Liver (tissue), 9 donors: ENCODE results near the gene HTR6. TPM values are rescaled to one million over a fixed set of nuclear protein-coding genes. Genes with fewer than 3 reads are reported as not detected.

ENCODE experiments used
- DNase-seq: peaks from one replicate; pipeline ENCODE4 v3.0.0-alpha.2; 2017; ENCODE audit warnings: low spot score
- H3K27ac ChIP-seq, 2 donors: one replicate each; pipeline ENCODE4 v1.7.0; 2013; ENCODE audit warnings: inconsistent platforms in 2 of 2, low read length in 2 of 2, control low read depth in 1 of 2, low read depth in 1 of 2, mild to moderate bottlenecking in 1 of 2
- H3K27me3 ChIP-seq, 4 donors: one replicate each; pipeline versions ENCODE4 v1.6.1 to v1.7.0; 2013; ENCODE audit warnings: low read length in 3 of 4, inconsistent platforms in 1 of 4, mild to moderate bottlenecking in 1 of 4, moderate library complexity in 1 of 4; ENCODE audit not compliant: control insufficient read depth in 4 of 4, insufficient read depth in 4 of 4
- H3K36me3 ChIP-seq, 4 donors: one replicate each; pipeline versions ENCODE4 v1.6.1 to v1.7.0; 2013; ENCODE audit warnings: low read length in 3 of 4, mild to moderate bottlenecking in 3 of 4, low read depth in 1 of 4, moderate library complexity in 1 of 4; ENCODE audit not compliant: control insufficient read depth in 4 of 4, insufficient read depth in 3 of 4
- H3K4me1 ChIP-seq, 4 donors: one replicate each; pipeline versions ENCODE4 v1.6.1 to v1.7.0; 2013; ENCODE audit warnings: low read length in 3 of 4, mild to moderate bottlenecking in 3 of 4, moderate library complexity in 1 of 4; ENCODE audit not compliant: control insufficient read depth in 4 of 4, insufficient read depth in 4 of 4
- H3K4me3 ChIP-seq, 3 donors: one replicate each; pipeline versions ENCODE4 v1.6.1 to v1.7.0; 2013; ENCODE audit warnings: low read length in 3 of 3, control low read depth in 1 of 3, low read depth in 1 of 3, mild to moderate bottlenecking in 1 of 3
- H3K9ac ChIP-seq, 2 donors: one replicate each; pipeline ENCODE4 v1.7.0; 2013; ENCODE audit warnings: low read length in 2 of 2, mild to moderate bottlenecking in 2 of 2, moderate library complexity in 2 of 2, control low read depth in 1 of 2, low read depth in 1 of 2
- H3K9me3 ChIP-seq, 4 donors: one replicate each; pipeline versions ENCODE4 v1.6.1 to v1.7.0; 2013; ENCODE audit warnings: low read length in 3 of 4; ENCODE audit not compliant: control insufficient read depth in 4 of 4
- EGR1 ChIP-seq, 2 donors: IDR thresholded peaks; 2 replicates each; pipeline ENCODE4 v1.6.1; 2016 to 2018; ENCODE audit warnings: antibody characterized with exemption in 2 of 2, low read depth in 2 of 2
- FOXA1 ChIP-seq: IDR thresholded peaks from 2 replicates; pipeline ENCODE4 v1.6.1; 2016; ENCODE audit warnings: antibody characterized with exemption
- FOXA2 ChIP-seq: IDR thresholded peaks from 2 replicates; pipeline ENCODE4 v1.6.1; 2016; ENCODE audit warnings: antibody characterized with exemption
- GABPA ChIP-seq, 2 donors: IDR thresholded peaks in 1 of 2; conservative IDR thresholded peaks in 1 of 2; 2 replicates each; pipeline ENCODE4 v1.6.1; 2016; ENCODE audit warnings: antibody characterized with exemption in 2 of 2, mild to moderate bottlenecking in 1 of 2, moderate library complexity in 1 of 2
- HNF4A ChIP-seq, 2 donors: conservative IDR thresholded peaks; 2 replicates each; pipeline ENCODE4 v1.6.1; 2016; ENCODE audit warnings: antibody characterized with exemption in 2 of 2, mild to moderate bottlenecking in 2 of 2
- HNF4G ChIP-seq: IDR thresholded peaks from 2 replicates; pipeline ENCODE4 v1.6.1; 2016; ENCODE audit warnings: antibody characterized with exemption
- JUND ChIP-seq, 2 donors: IDR thresholded peaks; 2 replicates each; pipeline ENCODE4 v1.6.1; 2016; ENCODE audit warnings: antibody characterized with exemption in 2 of 2
- NR2F2 ChIP-seq: IDR thresholded peaks from 2 replicates; pipeline ENCODE4 v1.6.1; 2016; ENCODE audit warnings: antibody characterized with exemption
- RAD21 ChIP-seq, 2 donors: IDR thresholded peaks; 2 replicates each; pipeline ENCODE4 v1.6.1; 2016; ENCODE audit warnings: antibody characterized with exemption in 2 of 2, mild to moderate bottlenecking in 2 of 2
- REST ChIP-seq: IDR thresholded peaks from 2 replicates; pipeline ENCODE4 v1.6.1; 2016; ENCODE audit warnings: antibody characterized with exemption, mild to moderate bottlenecking
- RXRA ChIP-seq, 2 donors: IDR thresholded peaks; 2 replicates each; pipeline ENCODE4 v1.6.1; 2017 to 2018; ENCODE audit warnings: antibody characterized with exemption in 2 of 2, mild to moderate bottlenecking in 1 of 2
- SP1 ChIP-seq: IDR thresholded peaks from 2 replicates; pipeline ENCODE4 v1.6.1; 2018; ENCODE audit warnings: antibody characterized with exemption, mild to moderate bottlenecking
- TAF1 ChIP-seq: conservative IDR thresholded peaks from 2 replicates; pipeline ENCODE4 v1.6.1; 2016; ENCODE audit warnings: antibody characterized with exemption, mild to moderate bottlenecking
- YY1 ChIP-seq: IDR thresholded peaks from 2 replicates; pipeline ENCODE4 v1.6.1; 2016; ENCODE audit warnings: antibody characterized with exemption, mild to moderate bottlenecking
- ZBTB33 ChIP-seq: IDR thresholded peaks from 2 replicates; pipeline ENCODE4 v1.6.1; 2016; ENCODE audit warnings: antibody characterized with exemption
- WGBS: extraction: QIAGEN DNeasy Blood & Tissue Kit; methylation state at CpG from one replicate; pipeline ENCODE4 v1.1.7; 2013; 5-methylcytosine and 5-hydroxymethylcytosine counted together
- polyA plus RNA-seq, 2 donors: library from polyadenylated mRNA; stranded (reverse) in 1 of 2; unstranded in 1 of 2; fragments of 200-250 nt in 1 of 2; fragments of >200 nt in 1 of 2; fragmentation: Nextera tagmentation in 1 of 2; extraction: Ambion mirVana in 1 of 2; gene quantifications; one replicate each; pipeline versions ENCODE4 v1.2.1 to v1.2.3, GENCODE V29; 2013 to 2015
- total RNA-seq, 2 donors: library from RNA; depleted of rRNA; stranded (reverse); fragments of >200 nt; gene quantifications; one replicate each; pipeline ENCODE4 v1.2.3, GENCODE V29; 2014
- TF ChIP-seq, protein P1 (sequence below): IDR thresholded peaks from 2 replicates; pipeline ENCODE4 v1.6.1; 2016; ENCODE audit warnings: antibody characterized with exemption
- donor health status: healthy.
- donor health status: healthy.
- donor health status: healthy.
- donor health status: healthy.
- donor health status: healthy.

Gene HTR6
- total and polyA plus RNA-seq, 4 donors = not detected

GRCh38 chr1:19630720-19631395 lies 33.8 kb upstream of the HTR6 start:
- TF ChIP-seq YY1 = no peak
- TF ChIP-seq GABPA (IDR thresholded peaks at IDR 0.05 in 1 of 2, conservative IDR thresholded peaks at IDR 0.05 in 1 of 2) = no peak
- no peak for TF ChIP-seq EGR1 (IDR thresholded peaks at IDR 0.05; ENCODE audit: low read depth in 2 of 2)
- no peak for TF ChIP-seq RXRA (IDR thresholded peaks at IDR 0.05)
- no peak for TF ChIP-seq JUND (IDR thresholded peaks at IDR 0.05)
- no peak for TF ChIP-seq FOXA2
- TF ChIP-seq NR2F2 = no peak
- no peak for TF ChIP-seq HNF4G
- TF ChIP-seq, protein P1, sequence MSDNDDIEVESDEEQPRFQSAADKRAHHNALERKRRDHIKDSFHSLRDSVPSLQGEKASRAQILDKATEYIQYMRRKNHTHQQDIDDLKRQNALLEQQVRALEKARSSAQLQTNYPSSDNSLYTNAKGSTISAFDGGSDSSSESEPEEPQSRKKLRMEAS = no peak
- no peak for TF ChIP-seq FOXA1
- TF ChIP-seq HNF4A (conservative IDR thresholded peaks at IDR 0.05) = no peak
- no peak for TF ChIP-seq ZBTB33
- TF ChIP-seq REST = no peak
- no peak for DNase-seq
- WGBS = 85% methylated on average over 6 of the region's 6 CpGs
- Histone ChIP-seq H3K4me1 (no peaks in the 10 kb centered on the region), H3K4me3 (no peak overlapping the region), H3K36me3 (peaks cover 6 to 12% (median 8%) of the 10 kb centered on the region in 4 donors), H3K27me3 (no peaks in the 10 kb centered on the region), H3K9me3 (no peaks in the 10 kb centered on the region), H3K9ac (no peak overlapping the region), H3K27ac (no peak overlapping the region)

DNA sequence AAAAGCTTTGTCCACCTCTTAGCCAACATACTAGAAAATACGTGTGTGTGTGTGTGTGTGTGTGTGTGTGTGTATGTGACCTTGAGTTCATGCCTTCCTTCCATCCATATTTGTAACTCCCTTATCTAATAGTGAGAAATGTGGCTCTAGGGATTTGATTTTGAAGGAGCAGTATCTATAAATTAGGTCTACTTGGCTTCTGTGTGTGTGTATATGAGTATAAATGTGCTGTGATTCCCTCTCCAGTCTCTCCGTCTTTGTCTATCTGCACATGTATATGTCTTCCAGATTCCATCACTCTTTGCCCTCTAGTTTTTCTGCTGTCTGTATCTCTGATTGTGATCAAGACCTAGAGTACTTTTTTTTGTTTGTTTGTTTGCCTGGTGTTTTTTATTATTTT lies 32.5 kb upstream of the HTR6 start:
- WGBS = 92% methylated on average over 2 of the region's 2 CpGs
- TF ChIP-seq, protein P1 = no peak
- TF ChIP-seq JUND (IDR thresholded peaks at IDR 0.05) (no peak), REST (no peak), NR2F2 (no peak), TAF1 (no peak), SP1 (no peak), ZBTB33 (no peak), RAD21 (IDR thresholded peaks at IDR 0.05) (no peak), FOXA2 (no peak)
- H3K36me3 ChIP-seq = peaks cover 0 to 5% (median under 1%) of the 10 kb centered on the region in 4 donors
- no peaks in the 10 kb centered on the region for H3K27me3 ChIP-seq
- H3K9me3 ChIP-seq = no peaks in the 10 kb centered on the region
- H3K9ac ChIP-seq = no peak overlapping the region
- no peak overlapping the region for H3K27ac ChIP-seq
- H3K4me3 ChIP-seq = no peak overlapping the region
- no peaks in the 10 kb centered on the region for H3K4me1 ChIP-seq
- no peak for DNase-seq
